ENCODE measurements around the gene PCNX2. TPM values are rescaled to one million over a fixed set of nuclear protein-coding genes. Genes with fewer than 3 reads are reported as not detected.

PCNX2 gene
- total and polyA plus RNA-seq, 2 of the 8 experiments (the other 6 are each of a cell fraction or from before 2014, with no cell fraction given), result 46.1 to 57.6 TPM

DNA sequence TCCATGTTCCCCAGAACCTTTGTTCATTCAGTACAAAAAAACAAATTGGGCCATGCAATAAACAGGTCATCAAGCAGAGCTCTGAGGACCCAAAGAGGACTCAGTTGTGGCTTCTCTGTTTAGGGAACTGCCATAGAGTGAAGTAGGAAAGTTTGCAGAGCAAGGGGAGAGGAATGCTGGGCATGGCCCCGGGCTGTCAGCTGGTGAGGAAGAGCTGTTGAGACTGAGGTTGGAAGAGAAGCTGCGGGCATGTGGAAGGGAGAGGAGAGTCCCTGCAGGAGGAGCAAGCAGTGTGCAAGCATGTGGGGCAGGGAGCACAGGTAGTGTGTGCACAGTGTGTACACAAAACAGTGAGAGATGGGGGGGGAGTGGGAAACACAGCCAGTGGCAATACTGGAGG is 273.3 kb downstream of the PCNX2 start:
- Histone ChIP-seq H2BK20ac (ENCODE audit: low read length) (no peak overlapping the region), H3K27me3 (replicated peaks in 1 of 4; ENCODE audit: control insufficient read depth in 3 of 4, extremely low read depth in 1 of 4, insufficient read depth in 3 of 4, low read length in 3 of 4) (no peaks in the 10 kb centered on the region), H3K9ac (replicated peaks in 1 of 4; ENCODE audit: extremely low read depth in 1 of 4, low read depth in 3 of 4, low read length in 3 of 4) (no peak overlapping the region), H3K79me1 (ENCODE audit: low read depth, low read length) (no peaks in the 10 kb centered on the region; the same call in 1 of the 2 replicates), H3K14ac (ENCODE audit: insufficient read length) (no peak overlapping the region), H4K5ac (ENCODE audit: insufficient read length, low read depth, low read length) (no peak overlapping the region), H3K9me3 (ENCODE audit: insufficient read depth in 2 of 2, low read depth in 1 of 2, low read length in 1 of 2) (no peaks in the 10 kb centered on the region), H3K56ac (replicated peaks; ENCODE audit: insufficient read length, low read depth, low read length) (no peak overlapping the region), H4K8ac (ENCODE audit: extremely low read depth, insufficient read depth, low read length) (no peak overlapping the region), H3K79me2 (ENCODE audit: control insufficient read depth in 1 of 2, insufficient read depth in 2 of 2, low read length in 2 of 2) (no peaks in the 10 kb centered on the region), H2BK120ac (replicated peaks; ENCODE audit: low read depth, low read length) (no peak overlapping the region), H3K23ac (ENCODE audit: insufficient read length) (no peak overlapping the region), H3K18ac (ENCODE audit: extremely low read depth, low read length) (no peak overlapping the region), H4K20me1 (replicated peaks in 1 of 2; ENCODE audit: control insufficient read depth in 1 of 2, insufficient read depth in 2 of 2, low read length in 2 of 2) (no peaks in the 10 kb centered on the region), H4K91ac (replicated peaks; ENCODE audit: insufficient read length, low read length) (no peak overlapping the region), H3K4me3 (ENCODE audit: extremely low read depth in 1 of 4, insufficient read depth in 2 of 4, low read depth in 3 of 4, low read length in 4 of 4) (no peak overlapping the region), H3K4me2 (ENCODE audit: insufficient read depth in 1 of 2, low read depth in 2 of 2, low read length in 2 of 2) (no peak overlapping the region), H2BK5ac (ENCODE audit: low read depth, low read length) (no peak overlapping the region), H2BK15ac (ENCODE audit: low read length) (no peak overlapping the region), H2AFZ (ENCODE audit: low read length) (no peak overlapping the region), H3K4me1 (replicated peaks in 1 of 4; ENCODE audit: control insufficient read depth in 3 of 4, insufficient read depth in 4 of 4, low read length in 3 of 4) (no peaks in the 10 kb centered on the region; a peak in 1 of 7 replicates), H3K27ac (ENCODE audit: low read depth, low read length) (no peak overlapping the region), H2BK12ac (ENCODE audit: low read depth, low read length) (no peak overlapping the region), H3K4ac (replicated peaks; ENCODE audit: insufficient read length, low read depth, low read length) (no peak overlapping the region), H2AK5ac (ENCODE audit: low read depth, low read length) (no peak overlapping the region), H3K36me3 (ENCODE audit: control insufficient read depth in 2 of 4, insufficient read depth in 4 of 4, low read length in 3 of 4) (no peaks in the 10 kb centered on the region; a peak in 2 of 8 replicates), H3K23me2 (ENCODE audit: low read depth, low read length) (no peaks in the 10 kb centered on the region)
- ChIA-PET POLR2A (ENCODE audit: partially characterized antibody) (no interaction called here), CTCF (ENCODE audit: partially characterized antibody) (interaction anchor here (1.0 kb wide), 1 partner anchor 13 kb away, joined by 4 read pairs; no protein-coding TSS in a partner anchor)
- DNase-seq (ENCODE audit: low read depth in 1 of 2, low spot score in 2 of 2) (no peak), FAIRE-seq (no peak)
- WGBS, 2 experiments (ENCODE audit: extremely low coverage in 1 of 2, insufficient coverage in 1 of 2, insufficient read length in 1 of 2, insufficient replicate concordance in 2 of 2, low coverage in 1 of 2, low lambda C conversion rate in 2 of 2, missing lambda C conversion rate in 1 of 2), result 85% methylated on average over 2 of the region's 2 CpGs; no CpG with 5 or more reads in 1 of the 2 experiments
- TF ChIP-seq HDAC2 (IDR thresholded peaks at IDR 0.05; ENCODE audit: borderline replicate concordance in 1 of 2, low read depth in 2 of 2, low read length in 2 of 2) (no peak), CHD1 (IDR thresholded peaks at IDR 0.05; ENCODE audit: low read depth, low read length) (no peak), TEAD4 (IDR thresholded peaks at IDR 0.05; ENCODE audit: low read depth, low read length) (no peak), JUND (IDR thresholded peaks at IDR 0.05; ENCODE audit: low read length) (no peak), EZH2 (IDR thresholded peaks at IDR 0.05; ENCODE audit: low read depth, low read length, severe bottlenecking) (no peak), GABPA (IDR thresholded peaks at IDR 0.05; ENCODE audit: borderline replicate concordance, insufficient read depth, low read length) (no peak)
